Astrocyte (in vitro differentiated cells and primary cell): ENCODE results near the gene PON1. TPM values are rescaled to one million over a fixed set of nuclear protein-coding genes. Genes with fewer than 3 reads are reported as not detected.

Source experiments
- DNase-seq: peaks from one replicate; pipeline ENCODE4 v3.0.0-alpha.2; 2010; ENCODE audit warnings: low read depth
- FAIRE-seq: peaks from 2 replicates; lab custom pipeline; 2011; peaks lifted over from hg19 to GRCh38; lab: Jason Lieb, UNC
- H2AFZ ChIP-seq: 2 replicates; pipeline ENCODE4 v1.6.0; 2012; ENCODE audit warnings: low read depth, low read length, inconsistent platforms
- H3K27ac ChIP-seq: 2 replicates; pipeline ENCODE4 v1.5.1; 2011; ENCODE audit warnings: low read depth, low read length, inconsistent platforms
- H3K27me3 ChIP-seq: 2 replicates; pipeline ENCODE4 v1.6.0; 2011; ENCODE audit warnings: low read length, inconsistent platforms; ENCODE audit not compliant: insufficient read depth
- H3K36me3 ChIP-seq: 2 replicates; pipeline ENCODE4 v1.5.1; 2011; ENCODE audit warnings: low read length, inconsistent platforms; ENCODE audit not compliant: insufficient read depth
- H3K4me1 ChIP-seq: 2 replicates; pipeline ENCODE4 v1.5.1; 2011; ENCODE audit warnings: low read length, inconsistent platforms; ENCODE audit not compliant: insufficient read depth
- H3K4me2 ChIP-seq: 2 replicates; pipeline ENCODE4 v1.6.0; 2012; ENCODE audit warnings: low read length, inconsistent platforms
- H3K4me3 ChIP-seq: 2 replicates; pipeline ENCODE4 v1.5.1; 2011; ENCODE audit warnings: low read depth, mild to moderate bottlenecking, low read length, inconsistent platforms; ENCODE audit not compliant: insufficient read depth
- H3K79me2 ChIP-seq: 2 replicates; pipeline ENCODE4 v1.6.0; 2012; ENCODE audit warnings: mild to moderate bottlenecking, low read length, inconsistent platforms; ENCODE audit not compliant: insufficient read depth
- H3K9ac ChIP-seq: 2 replicates; pipeline ENCODE4 v1.6.0; 2012; ENCODE audit warnings: mild to moderate bottlenecking, low read length, inconsistent platforms
- H3K9me3 ChIP-seq: 2 replicates; pipeline ENCODE4 v1.5.1; 2012; ENCODE audit warnings: low read depth, mild to moderate bottlenecking, low read length, inconsistent platforms; ENCODE audit not compliant: insufficient read depth
- H4K20me1 ChIP-seq: 2 replicates; pipeline ENCODE4 v1.6.0; 2012; ENCODE audit warnings: low read length, inconsistent platforms; ENCODE audit not compliant: insufficient read depth
- H3K27ac Mint-ChIP-seq: one replicate; pipeline ENCODE4 v1.8.0; 2021; ENCODE audit warnings: mild to moderate bottlenecking, mixed read lengths; ENCODE audit not compliant: unreplicated experiment
- H3K27me3 Mint-ChIP-seq: one replicate; pipeline ENCODE4 v1.8.0; 2021; ENCODE audit warnings: low read depth, mixed read lengths; ENCODE audit not compliant: unreplicated experiment
- H3K36me3 Mint-ChIP-seq: one replicate; pipeline ENCODE4 v1.8.0; 2021; ENCODE audit warnings: low read depth, mixed read lengths; ENCODE audit not compliant: unreplicated experiment
- H3K4me1 Mint-ChIP-seq: one replicate; pipeline ENCODE4 v1.8.0; 2021; ENCODE audit warnings: low read depth, mixed read lengths; ENCODE audit not compliant: unreplicated experiment
- H3K4me3 Mint-ChIP-seq: one replicate; pipeline ENCODE4 v1.8.0; 2021; ENCODE audit warnings: mild to moderate bottlenecking, moderate library complexity, mixed read lengths; ENCODE audit not compliant: unreplicated experiment
- H3K9me3 Mint-ChIP-seq: one replicate; pipeline ENCODE4 v1.8.0; 2021; ENCODE audit warnings: mild to moderate bottlenecking, mixed read lengths; ENCODE audit not compliant: unreplicated experiment
- CTCF ChIP-seq: IDR thresholded peaks from 2 replicates; pipeline ENCODE4 v1.5.1; 2011; ENCODE audit warnings: low read depth, mild to moderate bottlenecking, inconsistent platforms, low read length, moderate library complexity; ENCODE audit not compliant: insufficient read depth
- EZH2 ChIP-seq: IDR thresholded peaks from 2 replicates; pipeline ENCODE4 v1.6.1; 2012; ENCODE audit warnings: mild to moderate bottlenecking, low read length, inconsistent platforms; ENCODE audit not compliant: insufficient read depth
- total RNA-seq: library from RNA; stranded (reverse); gene quantifications from 2 replicates; pipeline ENCODE4 v1.2.1, GENCODE V29; 2021

The PON1 gene
- total RNA-seq, 1 donor from 2014 or later, result 1.00 TPM

DNA sequence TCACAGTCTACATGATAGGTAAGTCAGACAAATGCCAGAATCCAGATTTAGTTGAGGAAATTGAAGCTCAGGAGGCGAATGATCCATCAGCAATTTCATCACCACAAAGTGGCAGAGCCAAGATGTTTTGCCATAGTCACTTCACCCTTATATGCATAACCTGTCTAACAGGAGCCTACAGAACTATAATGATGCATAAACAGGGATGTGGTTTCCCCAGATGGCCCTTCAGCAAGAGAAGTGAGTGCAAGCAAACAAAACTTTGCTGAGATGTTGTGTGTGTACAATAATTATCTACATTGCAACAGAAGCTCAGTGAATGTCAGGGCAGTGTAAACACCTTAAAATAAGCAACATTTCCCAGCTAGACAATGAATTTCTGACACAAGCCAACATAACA lies 43.3 kb upstream of the PON1 start:
- DNase-seq (no peak), FAIRE-seq (no peak)
- Histone ChIP-seq H3K36me3 (no peaks in the 10 kb centered on the region), H3K4me3 (no peak overlapping the region), H3K9me3 (no peaks in the 10 kb centered on the region), H3K27ac (no peak overlapping the region), H3K79me2 (no peaks in the 10 kb centered on the region), H3K4me1 (no peaks in the 10 kb centered on the region), H2AFZ (no peak overlapping the region), H3K4me2 (no peak overlapping the region), H4K20me1 (no peaks in the 10 kb centered on the region), H3K9ac (no peak overlapping the region), H3K27me3 (no peaks in the 10 kb centered on the region)
- H3K4me1 Mint-ChIP-seq, result peaks cover 9% of the 10 kb centered on the region
- no peak overlapping the region for H3K27ac Mint-ChIP-seq
- H3K36me3 Mint-ChIP-seq, result no peaks in the 10 kb centered on the region
- TF ChIP-seq CTCF (no peak), EZH2 (no peak)
- no peak overlapping the region for H3K4me3 Mint-ChIP-seq
- peaks cover 2% of the 10 kb centered on the region for H3K27me3 Mint-ChIP-seq
- H3K9me3 Mint-ChIP-seq, result no peaks in the 10 kb centered on the region

DNA sequence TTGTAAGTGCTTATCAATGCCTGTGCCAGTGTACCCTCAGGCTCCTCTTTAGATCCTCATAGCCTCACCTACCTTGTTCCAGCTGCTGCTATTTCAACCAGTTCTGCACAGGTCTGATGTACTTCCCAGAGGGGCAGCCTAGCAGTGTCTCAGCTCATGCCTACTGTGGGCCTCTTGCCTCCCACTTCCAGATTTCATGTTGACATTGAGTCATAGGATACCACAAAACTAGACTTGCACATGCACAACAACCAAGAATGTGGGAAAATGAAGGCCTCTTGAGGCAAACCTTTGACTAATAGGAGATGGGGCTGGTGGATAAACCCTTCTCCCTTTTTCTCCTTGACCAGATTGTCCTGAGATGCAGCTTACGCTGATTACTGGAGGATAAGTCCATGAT lies 40.8 kb upstream of the PON1 start:
- Mint-ChIP-seq H3K9me3 (no peaks in the 10 kb centered on the region), H3K4me1 (peaks cover 13% of the 10 kb centered on the region), H3K27me3 (peaks cover 2% of the 10 kb centered on the region), H3K27ac (no peak overlapping the region), H3K4me3 (no peak overlapping the region), H3K36me3 (no peaks in the 10 kb centered on the region)
- DNase-seq, result peak; percentile 3
- H3K79me2 ChIP-seq, result no peaks in the 10 kb centered on the region
- H3K4me2 ChIP-seq, result no peak overlapping the region
- no peaks in the 10 kb centered on the region for H3K9me3 ChIP-seq
- no peak overlapping the region for H3K4me3 ChIP-seq
- no peak overlapping the region for H3K9ac ChIP-seq
- no peak overlapping the region for H3K27ac ChIP-seq
- TF ChIP-seq CTCF (no peak), EZH2 (no peak)
- no peaks in the 10 kb centered on the region for H3K36me3 ChIP-seq
- no peak for FAIRE-seq
- no peaks in the 10 kb centered on the region for H3K4me1 ChIP-seq
- H4K20me1 ChIP-seq, result no peaks in the 10 kb centered on the region
- no peak overlapping the region for H2AFZ ChIP-seq
- H3K27me3 ChIP-seq, result no peaks in the 10 kb centered on the region

DNA sequence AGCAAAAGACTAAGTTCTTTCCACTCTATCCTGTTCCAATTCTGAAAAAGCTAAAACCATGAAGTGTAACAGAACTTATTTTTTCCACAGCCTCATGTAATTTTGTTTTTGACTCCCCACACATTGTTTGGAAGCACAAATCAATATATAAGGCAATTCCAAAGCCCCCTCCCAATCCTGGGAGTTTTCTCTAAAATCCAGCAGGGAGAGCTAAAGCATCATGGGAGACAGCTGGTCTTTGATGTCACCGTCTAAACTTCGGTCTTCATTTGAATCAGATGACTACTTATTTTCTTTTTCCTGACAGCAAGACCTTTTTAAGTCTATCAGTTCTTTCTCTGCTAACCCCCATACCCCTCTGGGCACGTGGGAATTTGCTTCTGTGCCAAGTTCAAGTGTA lies 33.3 kb upstream of the PON1 start:
- H3K27me3 Mint-ChIP-seq, result no peaks in the 10 kb centered on the region
- H3K9ac ChIP-seq, result no peak overlapping the region
- no peaks in the 10 kb centered on the region for H3K36me3 Mint-ChIP-seq
- H3K4me2 ChIP-seq, result no peak overlapping the region
- H3K9me3 ChIP-seq, result peaks cover 2% of the 10 kb centered on the region
- H3K4me1 ChIP-seq, result no peaks in the 10 kb centered on the region
- no peak for TF ChIP-seq CTCF
- TF ChIP-seq EZH2, result no peak
- H3K4me1 Mint-ChIP-seq, result peaks cover 4% of the 10 kb centered on the region
- H2AFZ ChIP-seq, result no peak overlapping the region
- H3K27me3 ChIP-seq, result no peaks in the 10 kb centered on the region
- H3K9me3 Mint-ChIP-seq, result peaks cover 3% of the 10 kb centered on the region
- no peak overlapping the region for H3K27ac Mint-ChIP-seq
- no peak overlapping the region for H3K4me3 Mint-ChIP-seq
- DNase-seq (no peak), FAIRE-seq (no peak)
- H3K79me2 ChIP-seq, result no peaks in the 10 kb centered on the region
- H3K27ac ChIP-seq, result no peak overlapping the region
- no peak overlapping the region for H3K4me3 ChIP-seq
- no peaks in the 10 kb centered on the region for H3K36me3 ChIP-seq
- no peaks in the 10 kb centered on the region for H4K20me1 ChIP-seq
